CD4-positive, alpha-beta T cell treated with Interleukin-17A for 1 hour (primary cell): ENCODE results near the gene EFHC1.

Experiments used
- DNase-seq: peaks from one replicate; pipeline ENCODE4 v3.0.0-alpha.2; 2020

EFHC1 gene

GRCh38 chr6:52543729-52544601 is 123.8 kb downstream of the EFHC1 start:
- DNase-seq, result no peak

- DNase-seq, result no peak
Observed at GRCh38 chr6:52544602-52545405, 124.7 kb downstream of the EFHC1 start.

- DNase-seq, result no peak
Observed at GRCh38 chr6:52545406-52546119, 125.4 kb downstream of the EFHC1 start.

GRCh38 chr6:52546192-52546591 is 126.0 kb downstream of the EFHC1 start:
- DNase-seq, result no peak

- DNase-seq, result no peak
Observed at GRCh38 chr6:52546678-52547077, 126.5 kb downstream of the EFHC1 start.

GRCh38 chr6:52547647-52548352 is 127.7 kb downstream of the EFHC1 start:
- DNase-seq, result no peak

GRCh38 chr6:52548353-52548713 is 128.2 kb downstream of the EFHC1 start:
- no peak for DNase-seq

- no peak for DNase-seq
Observed at GRCh38 chr6:52548999-52549398, 128.9 kb downstream of the EFHC1 start.

- no peak for DNase-seq
Observed at GRCh38 chr6:52549428-52549827, 129.3 kb downstream of the EFHC1 start.

GRCh38 chr6:52550014-52550575 is 130.0 kb downstream of the EFHC1 start:
- DNase-seq, result no peak

- DNase-seq, result no peak
Observed at GRCh38 chr6:52550870-52551269, 130.7 kb downstream of the EFHC1 start.

GRCh38 chr6:52551483-52552277 is 131.5 kb downstream of the EFHC1 start:
- DNase-seq, result no peak

- no peak for DNase-seq
Observed at GRCh38 chr6:52552278-52552643, 132.1 kb downstream of the EFHC1 start.

- no peak for DNase-seq
Observed at GRCh38 chr6:52553158-52553557, 133.0 kb downstream of the EFHC1 start.

GRCh38 chr6:52553719-52554118 is 133.6 kb downstream of the EFHC1 start:
- DNase-seq, result no peak

GRCh38 chr6:52554684-52555280 is 134.6 kb downstream of the EFHC1 start:
- no peak for DNase-seq

GRCh38 chr6:52555518-52556233 is 135.5 kb downstream of the EFHC1 start:
- no peak for DNase-seq

- DNase-seq, result no peak
Observed at GRCh38 chr6:52557389-52558265, 137.5 kb downstream of the EFHC1 start.

GRCh38 chr6:52558266-52559000 is 138.3 kb downstream of the EFHC1 start:
- no peak for DNase-seq
